NCI-H1417 (cell line): ENCODE results near the gene C13orf42.

Experiments used
- DNase-seq, 3 experiments: peaks; one replicate each; lab custom pipeline; 2025; lab: John Stamatoyannopoulos, UW

C13orf42 gene

DNA sequence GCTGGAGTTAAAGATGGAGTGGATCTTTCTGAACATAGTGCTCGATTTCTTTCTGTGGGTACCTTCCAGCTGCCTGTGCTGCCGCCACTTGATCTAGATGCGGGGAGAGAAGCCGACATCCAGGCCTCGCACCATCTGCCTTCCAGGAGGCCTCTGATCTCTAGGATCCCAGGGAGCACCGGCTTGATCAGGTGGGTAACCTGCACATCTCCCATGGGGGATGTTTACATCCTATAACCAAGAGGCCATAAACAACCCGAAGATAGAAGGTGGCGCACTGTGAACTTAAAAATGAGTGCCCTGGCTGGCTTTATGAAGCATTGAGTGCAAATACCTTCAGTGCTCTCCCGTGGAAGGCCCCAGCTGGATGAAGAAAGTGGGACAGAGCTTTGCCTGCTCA lies at the start of gene C13orf42:
C13orf42 (minus strand) TSS at position 101 of the 400 bp plus-strand sequence; CDS start at position 36, 65 bp downstream.
- no peak for DNase-seq

DNA sequence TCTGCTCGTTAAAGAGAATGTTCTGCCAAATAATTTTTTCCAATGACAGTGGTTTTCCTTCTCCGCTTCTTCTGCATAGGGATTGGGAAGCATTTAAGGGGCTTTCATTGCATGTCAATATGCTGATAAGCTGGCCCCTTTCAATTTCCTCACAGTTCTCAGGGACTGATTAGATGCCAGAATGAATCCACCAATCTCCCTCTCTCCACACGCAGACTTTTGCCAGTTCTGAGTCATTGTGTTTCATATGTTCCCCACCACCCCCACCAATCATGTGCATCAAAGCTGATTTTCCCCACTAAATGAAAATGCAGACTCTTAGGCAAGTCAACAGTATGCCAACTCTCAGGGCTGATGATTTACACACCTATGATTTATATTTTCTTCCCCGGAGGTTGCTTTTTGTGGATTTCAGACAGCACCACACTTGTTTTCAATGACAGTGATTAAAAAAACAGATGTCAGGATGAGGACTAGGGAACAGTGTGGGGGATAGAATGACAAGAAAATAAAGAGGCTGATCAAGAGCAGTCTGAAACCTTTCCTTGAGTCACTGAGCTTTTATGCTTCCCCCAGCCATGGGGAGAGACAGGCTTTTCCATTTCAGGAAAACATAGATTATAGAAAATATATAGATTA lies 47.9 kb upstream of the C13orf42 start:
- peak in 1 of 3 experiments; percentile 30 for DNase-seq

DNA sequence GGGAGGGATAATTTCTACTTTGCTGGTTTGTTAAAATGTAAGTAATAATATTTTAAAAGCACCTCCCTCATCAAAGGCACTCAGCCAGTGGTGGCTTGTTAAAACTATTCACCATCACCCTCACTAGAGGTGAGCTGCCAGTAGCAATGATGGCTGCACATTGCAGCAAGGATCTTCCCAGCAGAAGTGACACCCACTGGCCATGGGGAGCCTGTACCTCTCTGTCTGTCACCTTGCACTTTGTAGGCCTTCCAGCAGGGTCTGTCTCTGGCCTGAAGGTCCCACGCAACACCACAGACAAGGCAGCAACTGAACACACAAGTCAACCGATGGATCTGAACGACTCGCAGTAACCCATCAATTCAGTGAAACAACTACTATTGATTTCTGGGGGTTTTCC lies 47.3 kb upstream of the C13orf42 start:
- no peak for DNase-seq

- peak in 1 of 3 experiments; percentile 27 for DNase-seq
These were observed 45.6 kb upstream of the C13orf42 start for GRCh38 chr13:51156648-51157047.

GRCh38 chr13:51155776-51156515 lies 44.9 kb upstream of the C13orf42 start:
- DNase-seq, result no peak

DNA sequence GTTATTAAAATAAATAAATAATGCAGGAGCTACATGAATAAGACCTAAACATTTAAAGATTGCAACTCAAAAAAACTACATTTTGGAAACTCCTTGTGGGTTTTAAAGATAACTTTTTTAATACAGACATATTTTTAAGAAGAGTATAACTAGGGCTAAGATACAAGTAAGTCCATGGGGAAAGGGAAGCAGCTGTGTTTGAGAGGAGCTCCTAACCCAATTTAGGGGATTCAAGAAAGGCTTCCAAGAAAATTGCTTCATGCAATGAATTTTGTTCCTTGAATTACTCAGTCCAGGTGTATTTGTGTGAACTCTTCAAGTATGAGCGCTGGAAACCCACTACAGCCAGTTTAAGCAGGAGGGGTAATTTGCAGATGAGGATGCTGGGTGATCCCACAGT lies 44.1 kb upstream of the C13orf42 start:
- DNase-seq, result no peak

DNA sequence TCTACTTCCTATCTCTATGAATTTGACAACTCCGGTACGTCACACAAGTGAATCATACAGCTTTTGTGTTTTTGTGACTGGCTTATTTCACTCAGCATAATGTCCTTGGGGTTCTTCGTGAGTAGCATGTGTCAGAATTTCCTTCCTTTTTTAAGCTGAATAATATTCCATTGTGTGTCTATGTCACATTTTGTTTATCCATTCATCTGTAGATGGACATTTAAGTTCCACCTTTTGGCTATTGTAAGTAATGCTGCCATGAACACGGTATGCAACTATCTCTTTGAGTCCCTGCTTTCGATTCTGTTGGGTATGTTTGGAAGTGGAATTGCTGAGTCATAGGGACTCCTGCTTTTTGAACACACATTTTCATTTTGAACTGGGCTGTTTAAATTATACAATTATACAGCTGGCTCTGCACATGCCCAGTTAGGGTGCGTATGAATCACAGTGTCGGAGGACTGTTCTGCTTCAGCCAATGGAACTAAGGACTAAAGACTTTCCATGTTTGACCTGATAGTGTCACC lies 43.0 kb upstream of the C13orf42 start:
- DNase-seq, result no peak

- DNase-seq, result no peak
These were observed 42.5 kb upstream of the C13orf42 start for GRCh38 chr13:51153527-51153926.

DNA sequence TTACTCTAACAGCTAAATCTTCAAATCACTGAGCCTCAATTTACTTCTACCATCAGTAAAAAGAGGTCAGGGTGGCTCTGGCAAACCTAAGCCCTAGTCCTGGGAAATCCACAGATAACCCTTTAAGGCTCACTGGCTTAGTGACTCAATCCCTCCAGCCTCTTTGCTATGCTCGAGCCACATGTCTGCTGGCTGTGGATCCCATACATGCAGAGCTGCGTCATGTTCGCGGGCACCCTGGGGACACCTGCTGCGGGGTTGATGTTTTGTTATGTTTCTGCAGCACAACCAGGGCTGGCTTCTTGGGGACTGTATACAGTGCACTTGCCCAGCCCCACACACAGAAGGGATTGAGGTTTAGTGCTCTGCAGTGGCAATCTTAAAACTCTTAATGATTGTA lies 41.6 kb upstream of the C13orf42 start:
- DNase-seq, result no peak

- DNase-seq, result no peak
These were observed 40.4 kb upstream of the C13orf42 start for GRCh38 chr13:51151463-51151862.

GRCh38 chr13:51148952-51149573 lies 38.0 kb upstream of the C13orf42 start:
- peak; percentile 1 to 92 (median 90) for DNase-seq

GRCh38 chr13:51148223-51148951 lies 37.3 kb upstream of the C13orf42 start:
- peak in 2 of 3 experiments; percentile 93 to 96 for DNase-seq

GRCh38 chr13:51147732-51148131 lies 36.7 kb upstream of the C13orf42 start:
- DNase-seq, result no peak

GRCh38 chr13:51146667-51147066 lies 35.6 kb upstream of the C13orf42 start:
- no peak for DNase-seq

DNA sequence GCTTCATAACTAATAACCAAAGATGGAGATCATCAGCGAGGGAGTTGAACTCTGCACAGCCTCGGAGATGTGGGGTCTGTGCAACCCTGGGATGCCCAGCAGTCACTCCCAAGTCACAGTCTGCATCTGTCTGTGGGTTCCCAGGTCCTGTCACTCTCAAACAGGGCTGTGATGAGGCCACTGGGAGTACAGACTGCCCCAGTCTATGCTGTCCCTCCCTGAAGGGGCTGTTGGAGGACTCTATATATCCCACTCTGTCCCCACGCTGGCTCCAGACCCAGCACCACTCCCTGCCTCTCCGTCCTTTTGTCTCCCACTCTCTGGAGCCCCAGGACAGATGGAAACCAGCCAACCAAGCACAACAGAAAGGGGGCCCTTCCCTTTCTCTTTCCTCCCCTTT lies 26.2 kb upstream of the C13orf42 start:
- no peak for DNase-seq

DNA sequence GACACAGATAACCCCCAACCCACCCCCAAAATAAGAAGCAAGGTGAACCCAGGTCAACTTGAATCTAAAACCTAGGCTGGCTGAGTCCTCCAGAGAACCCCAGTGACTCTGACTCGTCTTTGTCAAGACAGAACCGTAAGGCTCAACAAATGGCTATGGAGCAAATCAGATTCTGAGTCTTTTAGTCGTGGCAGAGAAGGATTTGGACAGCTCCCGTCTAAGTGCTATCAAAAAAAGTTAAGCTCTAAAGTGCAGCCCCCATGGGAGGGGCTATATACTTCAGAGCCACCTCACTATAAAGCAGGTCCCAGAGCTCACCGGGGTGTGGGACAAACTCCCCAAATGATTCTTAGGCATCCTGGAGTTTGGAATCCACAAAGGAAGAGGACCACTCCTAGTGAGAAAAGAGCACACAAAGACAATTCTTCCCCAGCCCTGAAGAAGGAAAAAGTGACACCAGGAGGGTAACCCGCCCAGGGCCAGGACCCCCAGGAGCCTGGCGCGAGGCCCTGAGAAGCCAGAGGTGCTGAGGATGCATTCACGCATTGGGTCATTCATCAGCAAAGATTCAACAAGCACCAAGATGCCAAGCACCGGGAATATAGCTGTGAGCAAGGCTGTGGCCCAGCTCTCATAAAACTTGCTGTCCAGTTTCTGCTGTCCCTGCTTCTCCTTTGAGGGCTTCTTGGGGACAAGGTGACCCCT lies 25.4 kb upstream of the C13orf42 start:
- no peak for DNase-seq

GRCh38 chr13:51134763-51135365 lies 23.8 kb upstream of the C13orf42 start:
- peak in 1 of 3 experiments; percentile 33 for DNase-seq

- no peak for DNase-seq
These were observed 19.3 kb upstream of the C13orf42 start for GRCh38 chr13:51130348-51130747.

GRCh38 chr13:51125495-51126226 lies 14.6 kb upstream of the C13orf42 start:
- peak; percentile 61 to 92 (median 71) for DNase-seq

- DNase-seq, result no peak
These were observed 11.9 kb upstream of the C13orf42 start for GRCh38 chr13:51122868-51123566.
